ENCODE data around the gene ADGRG1.

ADGRG1 gene

GRCh38 chr16:57652695-57653471, 24.5 kb downstream of the ADGRG1 start:
- DNase-seq: no peak

GRCh38 chr16:57653936-57654335, 25.5 kb downstream of the ADGRG1 start:
- DNase-seq: no peak

- no peak for DNase-seq
These were observed 28.0 kb downstream of the ADGRG1 start for GRCh38 chr16:57656342-57656955.

- DNase-seq: no peak
These were observed 28.8 kb downstream of the ADGRG1 start for GRCh38 chr16:57657228-57657627.

GRCh38 chr16:57658130-57658877, 29.9 kb downstream of the ADGRG1 start:
- DNase-seq: no peak

GRCh38 chr16:57658878-57659674, 30.6 kb downstream of the ADGRG1 start:
- no peak for DNase-seq

- no peak for DNase-seq
These were observed 32.5 kb downstream of the ADGRG1 start for GRCh38 chr16:57660715-57661463.

- DNase-seq: no peak
These were observed 33.1 kb downstream of the ADGRG1 start for GRCh38 chr16:57661510-57661909.

- DNase-seq: no peak
These were observed 33.8 kb downstream of the ADGRG1 start for GRCh38 chr16:57661936-57662906.

GRCh38 chr16:57663436-57663835, 35.0 kb downstream of the ADGRG1 start:
- DNase-seq: no peak

GRCh38 chr16:57663917-57664661, 35.7 kb downstream of the ADGRG1 start:
- no peak for DNase-seq

GRCh38 chr16:57664662-57665025, 36.2 kb downstream of the ADGRG1 start:
- no peak for DNase-seq

GRCh38 chr16:57665541-57665940, 37.1 kb downstream of the ADGRG1 start:
- DNase-seq: no peak

- DNase-seq: no peak
These were observed 38.1 kb downstream of the ADGRG1 start for GRCh38 chr16:57666353-57667047.

GRCh38 chr16:57667048-57667525, 38.7 kb downstream of the ADGRG1 start:
- DNase-seq: no peak

- peak; percentile 67 for DNase-seq
These were observed 39.3 kb downstream of the ADGRG1 start for GRCh38 chr16:57667526-57668262.

- no peak for DNase-seq
These were observed 39.8 kb downstream of the ADGRG1 start, which contains the start of gene ADGRG3 for GRCh38 chr16:57668263-57668571. ADGRG3 (plus strand) TSS chr16:57668306; CDS start chr16:57668348, 42 bp downstream.

GRCh38 chr16:57668630-57669475, 40.4 kb downstream of the ADGRG1 start:
- DNase-seq: no peak
